IMR-90 (cell line): ENCODE measurements around the gene CEP290. TPM values are rescaled to one million over a fixed set of nuclear protein-coding genes. Genes with fewer than 3 reads are reported as not detected.

ENCODE experiments used
- ATAC-seq: fragments of 200-7000 bp; cut with Tn5 transposase; 2 replicates; pipeline ENCODE4 v1.9.1; 2020; ENCODE audit warnings: low read depth, mild to moderate bottlenecking, moderate library complexity
- BruUV-seq: library from RNA; stranded (reverse); fragments of 400-500 nt; replicated peaks from 2 replicates; lab custom pipeline; 2021; lab: Mats Ljungman, UMichigan
- CTCF ChIA-PET: fragments of 300-600 bp; formaldehyde crosslinking; extraction: SDS; loops from one replicate; lab custom pipeline; 2021; ENCODE audit warnings: antibody characterized with exemption; lab: Yijun Ruan, JAX
- POLR2A ChIA-PET: fragments of 300-600 bp; sonication (Branson Sonifier 250); formaldehyde crosslinking; loops from one replicate; lab custom pipeline; 2022; ENCODE audit warnings: antibody characterized with exemption; ENCODE audit not compliant: unreplicated experiment; lab: Charles Lee
- DNase-seq: peaks from one replicate; pipeline ENCODE4 v3.0.0; 2013
- H2AFZ ChIP-seq: replicated peaks from 2 replicates; pipeline ENCODE3; 2013; ENCODE audit warnings: low read length, mild to moderate bottlenecking; ENCODE audit not compliant: poor library complexity
- H2AK5ac ChIP-seq: 2 replicates; pipeline ENCODE4 v1.6.1; 2013; ENCODE audit warnings: low read depth, low read length, inconsistent platforms
- H2AK9ac ChIP-seq: replicated peaks from 2 replicates; pipeline ENCODE3; 2013; ENCODE audit warnings: mild to moderate bottlenecking, low read depth, low read length, moderate library complexity; ENCODE audit not compliant: poor library complexity
- H2BK120ac ChIP-seq: 2 replicates; pipeline ENCODE4 v1.6.1; 2013; ENCODE audit warnings: low read depth, low read length, inconsistent platforms
- H2BK15ac ChIP-seq: 3 replicates; pipeline ENCODE4 v1.6.1; 2013; ENCODE audit warnings: low read depth, low read length, inconsistent platforms
- H2BK20ac ChIP-seq: 2 replicates; pipeline ENCODE4 v1.6.1; 2013; ENCODE audit warnings: low read depth, mild to moderate bottlenecking, inconsistent platforms, low read length, moderate library complexity
- H2BK5ac ChIP-seq: 2 replicates; pipeline ENCODE4 v1.6.1; 2013; ENCODE audit warnings: mild to moderate bottlenecking, low read depth, low read length, inconsistent platforms; ENCODE audit not compliant: poor library complexity, severe bottlenecking
- H3K14ac ChIP-seq: replicated peaks from 2 replicates; pipeline ENCODE4 v1.6.1; 2013; ENCODE audit warnings: low read depth, low read length, inconsistent platforms
- H3K18ac ChIP-seq: 2 replicates; pipeline ENCODE4 v1.6.1; 2013; ENCODE audit warnings: low read depth, low read length, control low read depth
- H3K23ac ChIP-seq: 2 replicates; pipeline ENCODE4 v1.6.1; 2013; ENCODE audit warnings: low read depth, low read length, inconsistent platforms
- H3K27ac ChIP-seq: 2 replicates; pipeline ENCODE4 v1.5.1; 2013; ENCODE audit warnings: mild to moderate bottlenecking, control low read depth, low read length; ENCODE audit not compliant: insufficient read depth
- H3K27me3 ChIP-seq: 2 replicates; pipeline ENCODE4 v1.6.1; 2013; ENCODE audit warnings: low read length; ENCODE audit not compliant: control insufficient read depth, insufficient read depth
- H3K36me3 ChIP-seq: 2 replicates; pipeline ENCODE4 v1.6.1; 2013; ENCODE audit warnings: low read length, mixed read lengths; ENCODE audit not compliant: control insufficient read depth, insufficient read depth
- H3K4ac ChIP-seq: 2 replicates; pipeline ENCODE4 v1.6.1; 2013; ENCODE audit warnings: low read depth, low read length, inconsistent platforms
- H3K4me1 ChIP-seq: 2 replicates; pipeline ENCODE4 v1.6.1; 2013; ENCODE audit warnings: low read length, mixed read lengths; ENCODE audit not compliant: control insufficient read depth, insufficient read depth
- H3K4me2 ChIP-seq: 2 replicates; pipeline ENCODE4 v1.6.1; 2013; ENCODE audit warnings: low read depth, mild to moderate bottlenecking, control low read depth, low read length, moderate library complexity
- H3K4me3 ChIP-seq: 2 replicates; pipeline ENCODE4 v1.5.1; 2013; ENCODE audit warnings: low read depth, mild to moderate bottlenecking, control low read depth, low read length, moderate library complexity; ENCODE audit not compliant: insufficient read depth
- H3K56ac ChIP-seq: 2 replicates; pipeline ENCODE4 v1.6.1; 2013; ENCODE audit warnings: low read length, inconsistent platforms; ENCODE audit not compliant: insufficient read depth; ENCODE audit errors: extremely low read depth
- H3K79me1 ChIP-seq, 2 experiments: 2 replicates each; pipeline ENCODE4 v1.6.1; 2013; ENCODE audit warnings: low read length in 2 of 2, inconsistent platforms in 1 of 2, low read depth in 1 of 2
- H3K9ac ChIP-seq: 2 replicates; pipeline ENCODE4 v1.6.1; 2013; ENCODE audit warnings: low read depth, low read length, control low read depth
- H3K9me1 ChIP-seq: 2 replicates; pipeline ENCODE4 v1.6.1; 2013; ENCODE audit warnings: low read length, inconsistent platforms; ENCODE audit not compliant: insufficient read depth
- H3K9me3 ChIP-seq: 2 replicates; pipeline ENCODE4 v1.6.1; 2013; ENCODE audit warnings: low read length; ENCODE audit not compliant: control insufficient read depth, insufficient read depth
- H4K20me1 ChIP-seq: 2 replicates; pipeline ENCODE4 v1.6.1; 2013; ENCODE audit warnings: low read length, inconsistent platforms; ENCODE audit not compliant: insufficient read depth
- H4K5ac ChIP-seq: 2 replicates; pipeline ENCODE4 v1.6.1; 2013; ENCODE audit warnings: mild to moderate bottlenecking, low read depth, low read length, control low read depth
- H4K8ac ChIP-seq, 2 experiments: 2 replicates each; pipeline ENCODE4 v1.6.1; 2013; ENCODE audit warnings: low read depth in 2 of 2, low read length in 2 of 2, control low read depth in 1 of 2, inconsistent platforms in 1 of 2
- H4K91ac ChIP-seq: 2 replicates; pipeline ENCODE4 v1.6.1; 2013; ENCODE audit warnings: low read depth, low read length, inconsistent platforms; ENCODE audit not compliant: insufficient read depth
- CEBPB ChIP-seq: IDR thresholded peaks from 2 replicates; pipeline ENCODE4 v1.6.1; 2012; ENCODE audit warnings: low read depth, low read length, improper control_type of control experiment
- MAFK ChIP-seq: IDR thresholded peaks from 2 replicates; pipeline ENCODE4 v1.6.1; 2012; ENCODE audit warnings: low read depth, low read length, improper control_type of control experiment
- WGBS, 2 experiments: methylation state at CpG; one replicate each; pipeline versions ENCODE4 v1.1.5 to v1.1.7; 2013; ENCODE audit warnings: missing lambda C conversion rate in 2 of 2; ENCODE audit not compliant: insufficient read length in 1 of 2; ENCODE audit errors: extremely low coverage in 2 of 2; 5-methylcytosine and 5-hydroxymethylcytosine counted together
- dilution Hi-C: fragments of 300-500 bp; cut with HindIII; formaldehyde crosslinking; loops from one replicate; pipeline ENCODE4 v1.14.3; 2018; ENCODE audit warnings: low sequenced_read_pairs; ENCODE audit not compliant: unreplicated experiment
- in situ Hi-C: fragments of 300-500 bp; cut with MboI; formaldehyde crosslinking; loops from 3 replicates; pipeline ENCODE4 v1.14.3; 2019; ENCODE audit warnings: low sequenced_read_pairs, inconsistent platforms, mixed read lengths
- intact Hi-C: fragments of 100-400 bp; cut with micrococcal nuclease; formaldehyde crosslinking; loops from 2 replicates; pipeline ENCODE4 v1.10.0; 2022
- polyA plus RNA-seq, 3 experiments: library from polyadenylated mRNA; depleted of rRNA; stranded (reverse); fragments of >200 nt; gene quantifications; 2 replicates each; pipeline ENCODE4 v1.2.3, GENCODE V29; 2012; ENCODE audit warnings: low replicate concordance in 1 of 3
- total RNA-seq: library from RNA; depleted of rRNA; stranded (reverse); fragments of >200 nt; gene quantifications from 2 replicates; pipeline ENCODE4 v1.2.3, GENCODE V29; 2012
- TF ChIP-seq, protein P1 (sequence below): fragments of 150-350 bp; IDR thresholded peaks from 2 replicates; pipeline ENCODE4 v1.6.1; 2016; ENCODE audit warnings: low read depth, mild to moderate bottlenecking, low read length, moderate library complexity, borderline replicate concordance

CEP290 gene
- total and polyA plus RNA-seq, 2 of the 4 experiments (the other 2 are of a cell fraction), result 4.3 to 7.9 TPM

DNA sequence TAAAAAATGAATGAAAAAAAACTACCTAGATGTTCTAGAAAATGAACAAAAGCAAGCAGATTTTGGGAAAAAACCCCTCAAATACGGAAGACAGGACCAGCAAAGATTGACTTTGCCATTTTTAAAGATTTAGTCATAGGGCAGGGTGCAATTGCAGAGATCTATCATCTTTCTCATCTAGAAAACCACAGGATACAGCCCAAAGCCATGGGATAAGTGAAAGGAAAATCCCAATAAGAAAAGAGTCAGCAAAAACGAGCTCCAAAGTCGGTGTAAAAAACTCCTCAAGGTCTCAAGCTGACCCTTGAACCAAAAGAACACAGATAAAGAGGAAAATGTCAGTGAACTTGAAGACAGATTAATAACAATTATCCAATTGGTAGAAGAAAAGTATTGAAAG, 28.0 kb downstream of the CEP290 start:
- Histone ChIP-seq H3K56ac (no peak overlapping the region), H2BK5ac (no peak overlapping the region), H2BK20ac (no peak overlapping the region), H4K5ac (no peak overlapping the region), H3K27ac (no peak overlapping the region), H3K79me1 (no peaks in the 10 kb centered on the region), H3K14ac (0 out of 2 replicates have a peak overlapping the region, but pooled peaks have one; percentile 69), H3K9ac (no peak overlapping the region), H3K18ac (no peak overlapping the region; the same call in 1 of the 2 replicates), H3K4me1 (no peaks in the 10 kb centered on the region; the same call in 1 of the 2 replicates), H3K23ac (no peak overlapping the region), H3K9me1 (no peaks in the 10 kb centered on the region), H4K8ac (peak overlapping the region in 1 of 2 experiments; percentile 70; a peak in 1 of 4 replicates), H2AFZ (no peak overlapping the region), H3K27me3 (no peaks in the 10 kb centered on the region), H4K91ac (no peak overlapping the region), H3K4me2 (peak overlapping the region; percentile 86; the same call in 1 of the 2 replicates), H3K4me3 (no peak overlapping the region), H2BK15ac (no peak overlapping the region), H3K36me3 (peaks cover 5% of the 10 kb centered on the region; the same call in 1 of the 2 replicates), H2AK5ac (no peak overlapping the region), H4K20me1 (no peaks in the 10 kb centered on the region), H2BK120ac (no peak overlapping the region), H3K9me3 (no peaks in the 10 kb centered on the region), H3K4ac (no peak overlapping the region), H2AK9ac (no peak overlapping the region)
- dilution Hi-C loops, result no loop called here
- no CpG with 5 or more reads among the region's 3 CpGs for WGBS, 2 experiments
- POLR2A ChIA-PET, result no interaction called here
- intact Hi-C loops, result no loop called here
- TF ChIP-seq, protein P1, sequence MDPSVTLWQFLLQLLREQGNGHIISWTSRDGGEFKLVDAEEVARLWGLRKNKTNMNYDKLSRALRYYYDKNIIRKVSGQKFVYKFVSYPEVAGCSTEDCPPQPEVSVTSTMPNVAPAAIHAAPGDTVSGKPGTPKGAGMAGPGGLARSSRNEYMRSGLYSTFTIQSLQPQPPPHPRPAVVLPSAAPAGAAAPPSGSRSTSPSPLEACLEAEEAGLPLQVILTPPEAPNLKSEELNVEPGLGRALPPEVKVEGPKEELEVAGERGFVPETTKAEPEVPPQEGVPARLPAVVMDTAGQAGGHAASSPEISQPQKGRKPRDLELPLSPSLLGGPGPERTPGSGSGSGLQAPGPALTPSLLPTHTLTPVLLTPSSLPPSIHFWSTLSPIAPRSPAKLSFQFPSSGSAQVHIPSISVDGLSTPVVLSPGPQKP, result no peak
- TF ChIP-seq CEBPB, result no peak
- TF ChIP-seq MAFK, result peak; percentile 33; the same call in 1 of the 2 replicates
- no TSS peak for BruUV-seq
- in situ Hi-C loops, result no loop called here
- DNase-seq, result peak; percentile 21
- peak; percentile 29; the same call in 1 of the 2 replicates for ATAC-seq
- CTCF ChIA-PET, result interaction anchor here (0.5 kb wide), 1 partner anchor 1213 kb away, joined by 3 read pairs; no protein-coding TSS in a partner anchor
